G401 (cell line): ENCODE results near the gene CEP290. TPM values are rescaled to one million over a fixed set of nuclear protein-coding genes. Genes with fewer than 3 reads are reported as not detected.
"Not testable (repeated sequence)": the region's sequence is repeated elsewhere in the genome, so short reads cannot be mapped to it uniquely, and the experiment has no call there.

ENCODE experiments used
- DNase-seq: peaks from one replicate; pipeline ENCODE4 v3.0.0-alpha.2; 2015; ENCODE audit warnings: low spot score
- in situ Hi-C: cut with HindIII; loops from 2 replicates; pipeline ENCODE4 v1.10.0; 2016; ENCODE audit warnings: low sequenced_read_pairs, mixed read lengths
- total RNA-seq: library from RNA; depleted of rRNA; stranded (reverse); fragments of >200 nt; shearing (Covaris generic); gene quantifications from 2 replicates; pipeline ENCODE4 v1.2.3, GENCODE V29; 2014

CEP290 gene
- total RNA-seq, 1 experiment from 2014 or later = 7.7 TPM

- no peak for DNase-seq
- in situ Hi-C loops = no loop called here
Observed at GRCh38 chr12:88145567-88146505, 3.9 kb upstream of the CEP290 start.

DNA sequence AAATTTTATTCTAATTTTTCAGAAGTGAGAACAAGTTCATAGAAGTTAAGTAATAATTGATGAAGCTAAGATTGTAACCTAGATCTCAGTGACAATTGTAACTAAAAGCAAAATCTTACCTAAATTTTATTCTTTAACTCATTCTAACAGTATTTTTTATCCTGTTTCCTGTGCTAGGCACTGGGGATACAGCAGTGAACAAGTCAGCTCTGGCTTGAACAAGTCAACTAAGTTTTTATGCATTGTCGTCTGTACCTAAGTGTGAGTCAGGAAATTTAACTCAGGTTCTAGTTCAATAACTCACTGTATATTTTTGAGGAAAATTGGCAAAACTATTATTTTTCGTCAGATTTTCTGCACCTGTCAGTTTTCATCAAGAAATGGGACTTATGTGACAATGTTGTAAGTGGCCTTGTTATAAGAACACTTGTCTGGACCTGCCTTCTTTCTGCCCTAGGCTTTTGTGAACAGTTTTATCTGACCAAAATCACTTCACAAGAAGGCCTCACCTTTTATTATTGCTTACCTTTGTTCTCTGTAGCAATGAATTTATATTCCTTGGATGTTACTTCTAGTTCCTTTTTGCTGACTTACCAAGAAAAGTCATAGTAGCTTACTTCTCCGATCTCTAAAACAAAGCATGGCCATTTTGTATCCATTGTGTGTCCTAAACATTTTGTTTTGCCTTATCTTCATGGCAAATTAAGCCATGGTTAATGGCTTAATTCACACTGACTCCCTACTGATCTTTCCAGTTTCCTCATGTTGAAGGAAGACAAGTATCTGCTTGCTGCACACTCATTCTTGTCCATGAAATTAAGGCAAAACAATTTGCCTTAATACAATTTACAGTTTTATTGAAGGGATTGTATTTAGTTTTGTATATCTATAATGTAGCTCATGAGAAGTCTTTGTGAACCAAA is 2.9 kb upstream of the CEP290 start:
- DNase-seq = no peak
- in situ Hi-C loops = no loop called here

DNA sequence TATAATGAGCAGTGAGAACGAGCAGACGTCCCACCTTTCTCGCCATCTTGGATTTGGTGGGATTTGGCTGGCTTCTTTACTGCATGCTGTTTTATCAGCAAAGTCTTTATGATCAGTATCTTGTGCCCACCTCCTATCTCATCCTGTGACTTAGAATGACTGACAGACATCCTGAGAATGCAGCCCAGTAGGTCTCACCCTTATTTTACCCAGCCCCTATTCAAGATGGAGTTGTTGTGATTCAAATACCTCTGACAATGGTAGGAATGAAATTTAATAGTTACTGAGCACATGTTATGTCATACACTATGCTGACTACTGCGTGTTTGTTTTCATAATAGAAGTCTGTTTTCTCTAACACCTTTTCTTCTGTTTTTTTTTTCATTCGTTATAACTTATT is 2.1 kb upstream of the CEP290 start:
- DNase-seq = no peak
- in situ Hi-C loops = no loop called here

DNA sequence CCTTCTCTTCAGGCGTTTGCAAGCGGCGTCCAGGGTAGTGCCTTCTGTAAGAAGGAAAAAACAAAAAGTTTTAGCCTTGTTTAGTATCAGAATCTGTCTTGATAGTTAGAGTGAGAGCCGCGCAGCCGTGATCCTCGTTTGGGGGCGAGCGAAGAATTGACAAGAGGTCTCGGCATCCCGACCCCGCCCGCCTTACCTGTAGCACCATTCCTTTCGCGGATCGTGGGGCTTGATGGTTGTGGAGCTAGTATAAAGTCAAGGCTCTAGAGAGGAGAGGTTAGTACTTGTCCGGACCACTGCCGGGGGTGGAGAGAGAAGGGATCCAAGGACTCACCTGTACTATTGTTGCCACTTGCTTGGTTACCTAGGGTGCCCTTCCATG is 713 bp upstream of the CEP290 start:
- in situ Hi-C loops = no loop called here
- DNase-seq = no peak

- DNase-seq = no peak
- in situ Hi-C loops = no loop called here
Observed at GRCh38 chr12:88141425-88141773, 489 bp downstream of the CEP290 start.

DNA sequence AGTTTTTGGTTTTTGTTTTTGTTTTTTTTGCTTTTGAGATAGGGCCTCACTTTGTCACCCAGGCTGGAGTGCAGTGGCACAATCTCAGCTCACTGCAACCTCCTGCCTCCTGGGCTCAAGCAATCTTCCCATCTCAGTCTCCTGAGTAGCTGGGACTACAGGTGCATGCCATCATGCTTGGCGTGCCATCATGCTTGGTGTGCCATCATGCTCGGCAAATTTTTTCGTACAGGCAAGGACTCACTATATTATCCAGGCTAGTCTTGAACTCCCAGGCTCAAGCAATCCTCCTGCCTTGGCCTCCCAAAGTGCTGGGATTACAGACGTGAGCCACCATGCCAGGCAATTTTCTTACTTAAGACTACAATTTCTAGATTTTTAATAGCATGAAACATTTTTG is 2.2 kb downstream of the CEP290 start:
- in situ Hi-C loops, DNase-seq: not testable (repeated sequence)

DNA sequence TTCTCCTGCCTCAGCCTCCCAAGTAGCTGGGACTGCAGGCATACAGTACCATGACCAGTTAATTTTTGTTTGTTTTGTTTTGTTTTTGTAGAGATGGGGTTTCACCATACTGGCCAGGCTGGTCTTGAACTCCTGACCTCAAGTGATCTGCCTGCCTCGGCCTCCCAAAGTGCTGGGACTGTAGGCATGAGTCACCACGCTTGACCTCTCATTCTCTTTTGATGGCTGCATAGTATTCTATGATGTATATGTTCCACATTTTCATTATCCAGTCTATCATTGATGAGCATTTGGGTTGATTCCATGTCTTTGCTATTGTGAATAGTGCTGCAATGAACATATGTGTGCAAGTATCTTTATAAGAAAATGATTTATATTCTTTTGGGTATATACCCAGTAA is 8.7 kb downstream of the CEP290 start:
- in situ Hi-C loops, DNase-seq: not testable (repeated sequence)

- in situ Hi-C loops = no loop called here
- no peak for DNase-seq
Observed at GRCh38 chr12:88132392-88132791, 9.5 kb downstream of the CEP290 start.

DNA sequence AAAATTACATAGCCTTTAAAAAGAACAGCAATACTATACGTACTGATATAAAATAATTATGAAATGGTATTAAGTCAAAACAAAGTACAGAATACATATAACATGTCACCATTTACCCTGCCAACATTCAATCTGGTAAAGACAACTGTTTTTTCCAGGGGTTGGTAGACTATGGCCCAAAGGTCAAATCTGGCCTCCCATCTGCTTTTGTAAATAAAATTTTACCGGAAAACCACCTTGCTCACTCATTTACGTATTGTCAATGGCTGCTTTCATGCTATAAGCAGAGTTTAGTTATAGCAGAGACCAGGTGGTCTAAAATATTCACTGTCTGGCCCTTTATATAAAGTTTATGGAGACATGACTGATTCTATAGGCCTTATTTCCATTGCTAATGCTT is 14.0 kb downstream of the CEP290 start:
- DNase-seq = no peak
- in situ Hi-C loops = no loop called here

DNA sequence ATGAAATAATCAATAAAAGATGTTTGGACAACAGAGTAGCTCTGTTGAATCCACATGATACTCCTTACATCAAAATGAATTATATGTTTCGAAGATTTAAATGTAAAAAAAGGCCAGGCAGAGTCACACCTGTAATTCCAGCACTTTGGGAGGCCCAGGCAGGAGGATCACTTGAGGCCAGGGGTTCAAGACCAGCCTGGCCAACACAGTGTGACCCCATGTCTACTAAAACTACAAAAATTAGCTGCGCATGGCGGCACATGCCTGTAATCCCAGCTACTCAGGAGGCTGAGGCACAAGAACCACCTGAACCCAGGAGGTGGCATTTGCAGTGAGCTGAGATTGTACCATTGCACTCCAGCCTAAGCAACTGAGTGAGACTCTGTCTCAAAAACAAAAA is 14.8 kb downstream of the CEP290 start:
- in situ Hi-C loops = no loop called here
- DNase-seq = no peak

GRCh38 chr12:88122666-88123065 is 19.2 kb downstream of the CEP290 start:
- in situ Hi-C loops = no loop called here
- no peak for DNase-seq

GRCh38 chr12:88113871-88114270 is 28.0 kb downstream of the CEP290 start:
- DNase-seq = no peak
- in situ Hi-C loops = no loop called here

- peak; percentile 60 for DNase-seq
- in situ Hi-C loops = no loop called here
Observed at GRCh38 chr12:88111074-88111652, 30.7 kb downstream of the CEP290 start.

DNA sequence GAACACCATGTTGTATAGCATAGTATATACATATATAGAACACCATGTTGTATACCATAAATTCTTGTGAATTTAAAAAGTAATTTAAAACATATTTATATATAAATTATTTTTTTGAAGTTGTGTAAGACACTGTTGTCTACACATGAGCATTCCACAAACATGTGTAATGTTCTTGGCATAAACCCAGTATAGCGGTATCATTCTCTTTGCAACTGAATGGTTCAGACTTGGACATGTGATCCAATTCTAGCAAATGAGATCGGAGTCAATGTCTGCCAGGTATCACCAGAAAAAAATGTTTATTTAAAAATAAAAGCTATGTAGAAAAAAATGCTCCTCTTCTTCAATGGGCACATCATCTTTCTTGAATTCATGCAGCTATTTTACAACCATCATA is 33.9 kb downstream of the CEP290 start:
- no peak for DNase-seq
- in situ Hi-C loops = no loop called here

GRCh38 chr12:88093573-88093972 is 48.3 kb downstream of the CEP290 start:
- in situ Hi-C loops = no loop called here

DNA sequence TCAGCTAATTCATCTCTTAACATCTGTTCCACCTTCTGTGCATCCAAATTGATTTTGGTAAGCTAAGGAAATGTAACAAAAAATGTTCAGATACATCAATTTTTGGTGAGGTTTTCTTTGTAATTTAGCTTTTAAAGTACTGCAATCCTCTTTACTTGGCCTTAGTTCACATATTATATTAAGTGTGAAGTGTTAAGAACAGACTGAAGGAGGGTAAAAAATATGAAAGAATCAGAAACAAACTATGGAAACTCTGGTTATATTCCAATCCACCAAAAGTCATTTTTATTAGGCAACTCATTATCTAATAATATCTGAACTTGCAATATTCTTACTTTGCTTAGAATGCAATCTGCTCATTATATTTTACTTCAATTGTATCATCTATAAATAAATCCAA is 49.1 kb downstream of the CEP290 start:
- no peak for DNase-seq
- in situ Hi-C loops = no loop called here

More at GRCh38 chr12:88093573-88093972, 48.3 kb downstream of the CEP290 start:
- no peak for DNase-seq

GRCh38 chr12:88084210-88084609 is 57.7 kb downstream of the CEP290 start:
- in situ Hi-C loops = no loop called here
- no peak for DNase-seq

DNA sequence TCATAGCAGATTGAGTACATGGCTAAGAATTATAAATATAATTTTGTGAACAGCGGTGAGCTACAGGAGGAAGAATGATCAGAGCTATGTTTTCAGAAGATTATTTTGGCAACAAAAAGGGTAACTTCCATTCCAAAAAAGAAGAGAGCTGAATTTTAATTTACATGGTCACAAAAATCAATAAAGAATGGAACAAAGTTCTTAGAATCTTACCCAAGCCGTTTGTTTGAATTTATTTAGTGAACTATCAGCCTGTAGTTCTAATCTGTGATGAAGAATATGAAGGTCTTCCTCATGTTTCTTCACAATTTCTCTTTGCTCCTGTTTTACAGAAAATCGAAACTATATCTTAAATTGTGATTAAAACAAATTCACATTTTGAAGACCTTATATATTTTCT is 58.3 kb downstream of the CEP290 start:
- no peak for DNase-seq
- in situ Hi-C loops = no loop called here

DNA sequence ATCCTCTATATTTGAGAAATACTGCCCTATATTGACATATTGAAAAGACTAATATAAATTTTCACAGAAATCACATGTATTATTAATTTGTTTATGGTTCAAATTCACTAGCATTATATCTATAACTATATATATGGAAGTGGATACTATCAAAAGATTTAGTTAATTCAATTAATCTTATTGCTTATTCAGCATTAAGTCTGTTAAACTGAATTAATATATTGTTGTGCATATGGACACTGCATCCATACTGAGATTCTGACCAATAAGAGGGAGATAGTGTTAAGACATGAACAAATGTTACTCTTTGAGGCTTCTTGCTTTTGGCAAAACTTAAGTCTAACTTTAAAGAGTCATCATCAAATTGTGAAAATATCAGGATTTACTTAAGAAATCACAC is 60.6 kb downstream of the CEP290 start:
- in situ Hi-C loops = no loop called here
- DNase-seq = no peak

DNA sequence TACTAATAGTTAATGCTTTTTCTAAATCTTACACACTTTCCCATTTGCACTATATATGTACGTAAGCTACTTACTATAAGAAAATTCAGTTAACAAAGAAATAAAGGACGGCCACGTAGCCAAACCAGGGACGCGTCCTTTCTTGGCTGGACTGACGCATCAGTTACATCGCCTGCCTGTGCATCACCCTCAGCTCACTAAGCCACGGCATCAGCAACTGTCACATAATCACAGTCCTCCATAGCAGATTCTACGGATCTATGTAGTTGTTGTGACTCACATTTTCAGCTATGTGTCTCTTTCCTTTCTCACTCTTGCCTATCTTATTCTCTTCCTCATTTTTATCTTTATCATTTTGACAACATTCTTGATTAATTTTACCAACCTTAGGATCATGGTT is 74.6 kb downstream of the CEP290 start:
- in situ Hi-C loops = no loop called here
- DNase-seq = no peak
